ENCODE results near the gene PROM1.

The PROM1 gene

GRCh38 chr4:15976456-15977447 lies 107.1 kb downstream of the PROM1 start:
- H3K27me3 ChIP-seq, result no peaks in the 10 kb centered on the region
- H3K9me3 ChIP-seq, result no peaks in the 10 kb centered on the region
- peaks cover 0 to 6% (median 0%) of the 10 kb centered on the region in 3 donors for H3K36me3 ChIP-seq
- H3K27ac ChIP-seq, result no peak overlapping the region
- DNase-seq, result no peak
- no peak overlapping the region for H3K4me3 ChIP-seq
- no peak for TF ChIP-seq CTCF (IDR thresholded peaks at IDR 0.05)
- intact Hi-C loops (cut with DNase I; ENCODE audit: low total_unique reads), result no loop called here
- no peaks in the 10 kb centered on the region for H3K4me1 ChIP-seq

DNA sequence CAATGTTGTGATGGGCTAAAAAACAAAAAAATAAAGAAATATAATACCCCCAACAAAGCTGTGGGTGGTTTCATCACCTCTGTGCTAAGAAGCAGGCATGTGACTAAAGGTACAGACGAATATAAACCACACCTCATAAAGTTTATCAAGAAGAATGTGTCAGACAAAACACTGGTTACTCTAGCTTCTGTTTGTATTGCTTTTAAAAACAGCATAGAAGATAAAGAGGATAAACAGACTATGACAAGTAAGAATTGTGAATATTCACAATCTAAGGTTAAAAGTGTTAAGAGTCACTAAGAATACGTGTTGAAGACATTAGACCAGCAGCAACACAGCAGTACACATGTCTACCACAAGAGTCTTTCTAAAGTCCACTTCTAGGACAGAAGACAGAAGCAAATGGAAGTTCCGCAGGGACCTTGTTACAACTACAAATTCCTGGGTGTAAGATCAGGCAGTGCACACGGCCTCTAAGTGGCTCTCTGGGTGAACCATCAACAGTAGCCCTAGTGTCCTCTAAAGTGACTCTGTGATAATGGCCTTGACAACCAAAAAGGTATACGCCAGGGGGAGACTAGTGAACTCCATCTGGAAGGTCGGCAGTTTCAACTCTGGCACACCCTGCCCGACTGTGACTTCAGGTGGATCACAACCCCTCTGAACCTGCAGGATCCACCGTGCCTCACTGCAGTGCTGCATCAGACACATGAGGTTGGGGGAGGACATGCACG lies 112.6 kb downstream of the PROM1 start:
- Histone ChIP-seq H3K4me3 (no peak overlapping the region), H3K27me3 (no peaks in the 10 kb centered on the region), H3K36me3 (peaks cover 0 to 6% (median 0%) of the 10 kb centered on the region in 3 donors), H3K27ac (no peak overlapping the region), H3K9me3 (peaks cover 0 to under 1% (median 0%) of the 10 kb centered on the region in 3 donors), H3K4me1 (no peaks in the 10 kb centered on the region)
- no peak for DNase-seq
- intact Hi-C loops (cut with DNase I; ENCODE audit: low total_unique reads), result no loop called here
- no peak for TF ChIP-seq CTCF (IDR thresholded peaks at IDR 0.05)

DNA sequence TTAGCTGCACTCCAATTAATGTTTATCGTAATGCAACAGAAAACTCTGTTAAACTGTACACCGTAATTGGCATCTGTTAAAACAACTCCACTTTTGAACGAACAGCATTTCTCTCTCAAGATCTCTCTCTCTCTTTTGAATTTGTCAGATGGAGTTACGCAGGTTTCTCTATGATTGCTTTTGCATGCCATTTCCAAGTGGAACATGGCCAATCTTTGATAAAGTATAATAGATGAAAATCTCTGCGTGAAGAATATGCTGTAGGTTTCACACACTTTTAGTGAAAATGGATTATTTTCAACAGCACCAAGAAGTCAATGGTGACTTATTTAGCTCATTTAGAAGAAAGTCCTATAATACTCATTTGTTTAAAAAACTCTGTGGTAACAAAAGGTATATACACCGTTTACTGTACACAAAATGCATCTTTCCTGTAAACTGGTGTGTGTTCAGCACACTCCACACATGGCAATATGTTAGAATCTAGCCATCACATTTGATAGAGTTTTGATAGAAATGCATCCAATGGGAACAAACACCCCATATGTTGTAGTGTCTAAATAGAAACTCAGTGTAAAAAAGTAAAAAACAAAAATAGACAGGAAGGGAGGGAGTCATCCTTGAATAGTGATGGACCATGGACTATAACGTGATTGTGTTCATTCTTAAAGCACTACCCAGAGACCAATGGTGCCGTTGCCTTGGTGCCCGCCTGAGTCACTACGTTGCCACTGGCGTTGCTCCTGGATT lies 115.1 kb downstream of the PROM1 start:
- intact Hi-C loops (cut with DNase I; ENCODE audit: low total_unique reads), result no loop called here
- Histone ChIP-seq H3K27ac (no peak overlapping the region), H3K4me3 (no peak overlapping the region), H3K4me1 (no peaks in the 10 kb centered on the region), H3K27me3 (no peaks in the 10 kb centered on the region), H3K36me3 (peaks cover 0 to 6% (median 0%) of the 10 kb centered on the region in 3 donors), H3K9me3 (peaks cover 0 to 4% (median 0%) of the 10 kb centered on the region in 3 donors)
- no peak for TF ChIP-seq CTCF (IDR thresholded peaks at IDR 0.05)
- no peak for DNase-seq

DNA sequence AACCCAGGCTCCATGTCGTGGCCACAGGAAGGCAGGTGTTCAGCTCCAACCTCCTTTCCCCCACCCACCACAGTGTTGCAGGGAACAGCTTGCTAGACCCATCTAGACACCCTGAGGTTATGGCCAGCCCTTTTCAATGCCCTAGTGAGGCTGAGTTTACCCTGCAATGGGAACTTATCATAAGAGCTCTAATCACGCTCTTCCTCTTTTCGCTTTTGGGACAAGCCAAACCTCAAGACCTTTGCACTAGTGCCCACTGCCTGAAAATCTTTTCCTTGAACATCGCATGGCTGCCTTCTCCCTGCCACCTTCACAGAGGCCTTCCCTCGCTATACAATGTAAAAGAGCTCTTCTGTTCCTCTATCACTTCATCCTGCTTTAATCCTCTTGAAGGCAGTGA lies 118.5 kb downstream of the PROM1 start:
- intact Hi-C loops (cut with DNase I; ENCODE audit: low total_unique reads), result no loop called here
- H3K4me3 ChIP-seq, result no peak overlapping the region
- DNase-seq, result no peak
- TF ChIP-seq CTCF (IDR thresholded peaks at IDR 0.05), result no peak
- no peaks in the 10 kb centered on the region for H3K27me3 ChIP-seq
- H3K4me1 ChIP-seq, result no peaks in the 10 kb centered on the region
- H3K9me3 ChIP-seq, result peaks cover 0 to 4% (median 0%) of the 10 kb centered on the region in 3 donors
- H3K36me3 ChIP-seq, result peaks cover 0 to 6% (median 0%) of the 10 kb centered on the region in 3 donors
- H3K27ac ChIP-seq, result no peak overlapping the region

- Histone ChIP-seq H3K27ac (no peak overlapping the region), H3K27me3 (no peaks in the 10 kb centered on the region), H3K4me3 (no peak overlapping the region), H3K36me3 (peaks cover 0 to 6% (median 0%) of the 10 kb centered on the region in 3 donors), H3K4me1 (no peaks in the 10 kb centered on the region), H3K9me3 (peaks cover 0 to 4% (median 0%) of the 10 kb centered on the region in 3 donors)
- TF ChIP-seq CTCF (IDR thresholded peaks at IDR 0.05), result no peak
- intact Hi-C loops (cut with DNase I; ENCODE audit: low total_unique reads), result no loop called here
- no peak for DNase-seq
Measured at GRCh38 chr4:15964159-15964558, 119.7 kb downstream of the PROM1 start.
